GM18520 (cell line): ENCODE measurements around the gene FGFRL1.

Experiments used
- ATAC-seq: cut with Tn5 transposase; IDR thresholded peaks from one replicate; pipeline ENCODE4 v1.9.1; 2021; ENCODE audit not compliant: unreplicated experiment

FGFRL1 gene

GRCh38 chr4:1004071-1004418 is 7.4 kb upstream of the FGFRL1 start:
- ATAC-seq: no peak

- no peak for ATAC-seq
These were observed 6.6 kb upstream of the FGFRL1 start for GRCh38 chr4:1004557-1005485.

- no peak for ATAC-seq
These were observed 4.6 kb upstream of the FGFRL1 start for GRCh38 chr4:1006856-1007255.

GRCh38 chr4:1008840-1009541 is 2.4 kb upstream of the FGFRL1 start:
- ATAC-seq: no peak

GRCh38 chr4:1009542-1010394 is 1.7 kb upstream of the FGFRL1 start:
- ATAC-seq: no peak

- no peak for ATAC-seq
These were observed 918 bp upstream of the FGFRL1 start for GRCh38 chr4:1010395-1011021.

GRCh38 chr4:1011666-1012033 is 224 bp downstream of the FGFRL1 start:
- no peak for ATAC-seq

GRCh38 chr4:1012034-1012739 is 761 bp downstream of the FGFRL1 start:
- no peak for ATAC-seq

GRCh38 chr4:1013225-1014073 is 2.0 kb downstream of the FGFRL1 start:
- no peak for ATAC-seq

- ATAC-seq: no peak
These were observed 3.1 kb downstream of the FGFRL1 start for GRCh38 chr4:1014291-1015167.

GRCh38 chr4:1015179-1015578 is 3.8 kb downstream of the FGFRL1 start:
- no peak for ATAC-seq

GRCh38 chr4:1015746-1016145 is 4.3 kb downstream of the FGFRL1 start:
- no peak for ATAC-seq

- no peak for ATAC-seq
These were observed 5.8 kb downstream of the FGFRL1 start for GRCh38 chr4:1017211-1017610.

- no peak for ATAC-seq
These were observed 6.3 kb downstream of the FGFRL1 start for GRCh38 chr4:1017706-1018105.

GRCh38 chr4:1018147-1019020 is 7.0 kb downstream of the FGFRL1 start:
- ATAC-seq: no peak

- no peak for ATAC-seq
These were observed 7.9 kb downstream of the FGFRL1 start for GRCh38 chr4:1019320-1019719.

GRCh38 chr4:1019729-1020470 is 8.5 kb downstream of the FGFRL1 start:
- ATAC-seq: no peak
